Gastrocnemius medialis (tissue), 4 donors: ENCODE measurements around the gene FBN2. TPM values are rescaled to one million over a fixed set of nuclear protein-coding genes. Genes with fewer than 3 reads are reported as not detected.

Experiments
- ATAC-seq, 2 donors: fragments of 150-250 bp; one replicate each; pipeline ENCODE4 v1.9.1; 2016
- DNase-seq, 2 donors: peaks; one replicate each; pipeline ENCODE4 v3.0.0-alpha.2; 2019
- H3K27ac ChIP-seq, 4 donors: fragments of 200-600 bp; sonication (generic); 1 replicate in 1 of 4; 2 replicates in 3 of 4; pipeline ENCODE4 v1.5.1; 2016 to 2018; ENCODE audit warnings: mild to moderate bottlenecking in 2 of 4, moderate library complexity in 1 of 4
- H3K27me3 ChIP-seq, 3 donors: fragments of 200-600 bp; sonication (generic) in 2 of 3; 1 replicate in 1 of 3; 2 replicates in 2 of 3; pipeline versions ENCODE4 v1.5.1 to v1.6.0; 2016 to 2019; ENCODE audit warnings: mild to moderate bottlenecking in 1 of 3, moderate library complexity in 1 of 3
- H3K36me3 ChIP-seq, 2 donors: fragments of 200-600 bp; sonication (generic) in 1 of 2; one replicate each; pipeline ENCODE4 v1.5.1; 2017 to 2018
- H3K4me1 ChIP-seq, 2 donors: fragments of 200-600 bp; sonication (generic) in 1 of 2; one replicate each; pipeline ENCODE4 v1.5.1; 2016 to 2017; ENCODE audit warnings: mild to moderate bottlenecking in 2 of 2
- H3K4me3 ChIP-seq, 4 donors: fragments of 200-600 bp; sonication (generic) in 3 of 4; 1 replicate in 1 of 4; 2 replicates in 3 of 4; pipeline ENCODE4 v1.5.1; 2016 to 2019; ENCODE audit warnings: mild to moderate bottlenecking in 2 of 4
- H3K9me3 ChIP-seq, 3 donors: fragments of 200-600 bp; sonication (generic) in 2 of 3; 1 replicate in 1 of 3; 2 replicates in 2 of 3; pipeline ENCODE4 v1.5.1; 2016 to 2019
- CTCF ChIP-seq, 5 experiments: fragments of 450-650 bp in 3 of 5; fragments of 200-600 bp in 2 of 5; sonication (generic) in 2 of 5; IDR thresholded peaks in 4 of 5; conservative IDR thresholded peaks in 1 of 5; 1 replicate in 4 of 5; 2 replicates in 1 of 5; pipeline ENCODE4 v1.5.1; 2016 to 2019; ENCODE audit warnings: antibody characterized with exemption in 5 of 5, mild to moderate bottlenecking in 3 of 5, moderate library complexity in 3 of 5
- POLR2A ChIP-seq, 2 donors: fragments of 450-650 bp; IDR thresholded peaks; one replicate each; pipeline ENCODE4 v1.6.1; 2017; ENCODE audit warnings: antibody characterized with exemption in 2 of 2, mild to moderate bottlenecking in 2 of 2, moderate library complexity in 2 of 2
- in situ Hi-C, 4 donors: fragments of 200-750 bp; cut with MboI; loops; one replicate each; pipeline versions ENCODE4 v1.15.0 to v1.8.0; 2017; ENCODE audit warnings: low sequenced_read_pairs in 4 of 4
- intact Hi-C: fragments of 100-400 bp; cut with DNase I; formaldehyde crosslinking; loops from one replicate; pipeline ENCODE4 v1.15.1; 2023; ENCODE audit warnings: low total_unique reads
- total RNA-seq, 4 donors: library from RNA; depleted of rRNA; stranded (reverse); fragments of >200 nt; gene quantifications; one replicate each; pipeline versions ENCODE4 v1.1.0 to v1.2.3, GENCODE V29; 2016

The FBN2 gene
- total RNA-seq, 4 donors from 2014 or later: 0.07 to 0.20 TPM; not detected in 2

GRCh38 chr5:128300181-128300580 is 237.9 kb downstream of the FBN2 start:
- H3K4me3 ChIP-seq: no peak overlapping the region
- in situ Hi-C loops (no loop called here), intact Hi-C loops (no loop called here)
- no peak for ATAC-seq
- no peak overlapping the region for H3K27ac ChIP-seq
- H3K4me1 ChIP-seq: no peaks in the 10 kb centered on the region
- TF ChIP-seq CTCF (IDR thresholded peaks at IDR 0.05 in 4 of 5, conservative IDR thresholded peaks at IDR 0.05 in 1 of 5) (no peak), POLR2A (IDR thresholded peaks at IDR 0.05) (no peak)
- no peaks in the 10 kb centered on the region for H3K27me3 ChIP-seq
- H3K9me3 ChIP-seq: no peaks in the 10 kb centered on the region
- DNase-seq: no peak
- no peaks in the 10 kb centered on the region for H3K36me3 ChIP-seq

GRCh38 chr5:128290152-128290858 is 247.7 kb downstream of the FBN2 start:
- TF ChIP-seq CTCF (IDR thresholded peaks at IDR 0.05 in 4 of 5, conservative IDR thresholded peaks at IDR 0.05 in 1 of 5) (no peak), POLR2A (IDR thresholded peaks at IDR 0.05) (no peak)
- H3K9me3 ChIP-seq: no peaks in the 10 kb centered on the region
- H3K27ac ChIP-seq: no peak overlapping the region
- no peaks in the 10 kb centered on the region for H3K27me3 ChIP-seq
- DNase-seq: no peak
- in situ Hi-C loops (no loop called here), intact Hi-C loops (no loop called here)
- H3K36me3 ChIP-seq: no peaks in the 10 kb centered on the region
- no peak overlapping the region for H3K4me3 ChIP-seq
- ATAC-seq: no peak
- no peaks in the 10 kb centered on the region for H3K4me1 ChIP-seq

- in situ Hi-C loops (no loop called here), intact Hi-C loops (no loop called here)
- Histone ChIP-seq H3K36me3 (no peaks in the 10 kb centered on the region), H3K9me3 (no peaks in the 10 kb centered on the region), H3K27me3 (no peaks in the 10 kb centered on the region), H3K4me1 (no peaks in the 10 kb centered on the region), H3K4me3 (no peak overlapping the region), H3K27ac (no peak overlapping the region)
- DNase-seq (no peak), ATAC-seq (no peak)
- TF ChIP-seq POLR2A (IDR thresholded peaks at IDR 0.05): no peak
- TF ChIP-seq CTCF (IDR thresholded peaks at IDR 0.05 in 4 of 5, conservative IDR thresholded peaks at IDR 0.05 in 1 of 5): no peak
Observed at GRCh38 chr5:128287740-128288139, 250.3 kb downstream of the FBN2 start.

GRCh38 chr5:128284236-128284635 is 253.8 kb downstream of the FBN2 start:
- Histone ChIP-seq H3K27ac (no peak overlapping the region), H3K4me3 (no peak overlapping the region), H3K9me3 (no peaks in the 10 kb centered on the region), H3K27me3 (no peaks in the 10 kb centered on the region), H3K4me1 (no peaks in the 10 kb centered on the region), H3K36me3 (no peaks in the 10 kb centered on the region)
- in situ Hi-C loops: no loop called here
- intact Hi-C loops: no loop called here
- TF ChIP-seq POLR2A (IDR thresholded peaks at IDR 0.05) (no peak), CTCF (IDR thresholded peaks at IDR 0.05 in 4 of 5, conservative IDR thresholded peaks at IDR 0.05 in 1 of 5) (no peak)
- ATAC-seq (no peak), DNase-seq (no peak)

GRCh38 chr5:128279345-128279744 is 258.7 kb downstream of the FBN2 start:
- DNase-seq: no peak
- Histone ChIP-seq H3K9me3 (no peaks in the 10 kb centered on the region), H3K36me3 (no peaks in the 10 kb centered on the region), H3K27me3 (no peaks in the 10 kb centered on the region), H3K27ac (no peak overlapping the region), H3K4me1 (no peaks in the 10 kb centered on the region), H3K4me3 (no peak overlapping the region)
- intact Hi-C loops: no loop called here
- TF ChIP-seq CTCF (IDR thresholded peaks at IDR 0.05 in 4 of 5, conservative IDR thresholded peaks at IDR 0.05 in 1 of 5) (no peak), POLR2A (IDR thresholded peaks at IDR 0.05) (no peak)
- in situ Hi-C loops: no loop called here
- no peak for ATAC-seq
